ENCODE measurements around the gene KRT4. TPM values are rescaled to one million over a fixed set of nuclear protein-coding genes. Genes with fewer than 3 reads are reported as not detected.

Gene KRT4
- total RNA-seq (not detected in 2 replicates), polyA plus RNA-seq (not detected in 2 replicates)

DNA sequence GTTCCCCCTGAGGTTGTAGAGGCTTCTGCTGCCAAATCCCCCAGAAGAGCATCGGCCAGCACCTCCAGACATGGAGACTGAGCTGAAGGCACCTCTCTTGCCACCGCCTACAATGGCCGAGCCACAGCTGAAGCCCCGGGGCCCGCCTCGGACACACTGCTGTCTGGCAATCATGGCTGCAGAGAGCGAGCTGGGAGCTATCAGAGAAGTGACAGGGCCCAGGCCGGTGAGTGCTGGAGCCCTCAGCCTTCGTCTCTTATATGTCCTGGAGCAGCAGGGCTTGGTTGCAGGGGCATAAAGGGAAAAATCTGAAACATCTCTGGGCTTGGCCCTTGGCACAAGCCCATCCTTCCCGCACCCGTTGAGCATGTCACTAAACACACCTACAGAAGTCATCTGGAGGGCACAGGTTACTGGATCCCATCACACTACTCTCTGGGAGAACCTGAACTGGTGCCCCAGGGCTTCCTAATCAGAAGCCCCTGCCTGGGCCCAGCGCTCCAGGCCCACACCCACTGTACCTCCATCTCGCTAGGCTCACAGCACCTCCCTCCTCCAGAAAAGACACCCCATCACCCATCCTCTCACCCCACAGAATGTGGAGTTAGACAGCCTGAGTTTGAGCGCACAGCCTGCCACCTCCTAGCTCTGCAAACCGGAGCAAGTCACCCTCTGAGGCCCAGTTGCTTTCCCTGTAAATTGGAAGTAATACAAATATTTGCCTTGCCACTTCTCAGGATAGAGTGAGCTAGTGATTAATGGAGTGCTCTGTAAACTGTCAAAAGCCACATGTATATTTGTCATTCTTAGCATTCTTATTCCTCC lies at the start of gene KRT4:
KRT4 (minus strand) TSS at position 232 of the 825 bp plus-strand sequence; CDS start at position 174, 58 bp downstream.
- Histone ChIP-seq H3K9me3 (ENCODE audit: low read depth) (no peaks in the 10 kb centered on the region), H3K27ac (no peak within 1 kb of the TSS), H3K4me3 (no peak within 1 kb of the TSS), H3K27me3 (peaks cover 1% of the 10 kb centered on the region), H3K4me1 (ENCODE audit: low read depth) (no peaks in the 10 kb centered on the region), H3K36me3 (no peaks in the 10 kb centered on the region)
- peak in 1 of 2 donors; percentile 27 for DNase-seq (ENCODE audit: low read depth in 1 of 2, low spot score in 1 of 2)
- TF ChIP-seq, protein P1, sequence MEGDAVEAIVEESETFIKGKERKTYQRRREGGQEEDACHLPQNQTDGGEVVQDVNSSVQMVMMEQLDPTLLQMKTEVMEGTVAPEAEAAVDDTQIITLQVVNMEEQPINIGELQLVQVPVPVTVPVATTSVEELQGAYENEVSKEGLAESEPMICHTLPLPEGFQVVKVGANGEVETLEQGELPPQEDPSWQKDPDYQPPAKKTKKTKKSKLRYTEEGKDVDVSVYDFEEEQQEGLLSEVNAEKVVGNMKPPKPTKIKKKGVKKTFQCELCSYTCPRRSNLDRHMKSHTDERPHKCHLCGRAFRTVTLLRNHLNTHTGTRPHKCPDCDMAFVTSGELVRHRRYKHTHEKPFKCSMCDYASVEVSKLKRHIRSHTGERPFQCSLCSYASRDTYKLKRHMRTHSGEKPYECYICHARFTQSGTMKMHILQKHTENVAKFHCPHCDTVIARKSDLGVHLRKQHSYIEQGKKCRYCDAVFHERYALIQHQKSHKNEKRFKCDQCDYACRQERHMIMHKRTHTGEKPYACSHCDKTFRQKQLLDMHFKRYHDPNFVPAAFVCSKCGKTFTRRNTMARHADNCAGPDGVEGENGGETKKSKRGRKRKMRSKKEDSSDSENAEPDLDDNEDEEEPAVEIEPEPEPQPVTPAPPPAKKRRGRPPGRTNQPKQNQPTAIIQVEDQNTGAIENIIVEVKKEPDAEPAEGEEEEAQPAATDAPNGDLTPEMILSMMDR (IDR thresholded peaks at IDR 0.05; ENCODE audit: low read depth, low read length), result no peak

GRCh38 chr12:52862023-52862422 lies 48.1 kb upstream of the KRT4 start:
- Histone ChIP-seq H3K36me3 (no peaks in the 10 kb centered on the region), H3K4me3 (no peak overlapping the region)
- no peak for DNase-seq (ENCODE audit: low read depth in 1 of 2, low spot score in 1 of 2)

GRCh38 chr12:52861511-52861910 lies 47.6 kb upstream of the KRT4 start:
- Histone ChIP-seq H3K9me3 (ENCODE audit: low read depth) (no peaks in the 10 kb centered on the region), H3K27me3 (no peaks in the 10 kb centered on the region), H3K27ac (no peak overlapping the region), H3K4me1 (ENCODE audit: low read depth) (no peaks in the 10 kb centered on the region), H3K4me3 (no peak overlapping the region), H3K36me3 (no peaks in the 10 kb centered on the region)
- DNase-seq (ENCODE audit: low read depth in 1 of 2, low spot score in 1 of 2), result no peak
- TF ChIP-seq, protein P1 (IDR thresholded peaks at IDR 0.05; ENCODE audit: low read depth, low read length), result no peak

More at GRCh38 chr12:52862023-52862422, 48.1 kb upstream of the KRT4 start:
- TF ChIP-seq, protein P1 (IDR thresholded peaks at IDR 0.05; ENCODE audit: low read depth, low read length), result no peak
- Histone ChIP-seq H3K27ac (no peak overlapping the region), H3K4me1 (ENCODE audit: low read depth) (no peaks in the 10 kb centered on the region), H3K27me3 (no peaks in the 10 kb centered on the region), H3K9me3 (ENCODE audit: low read depth) (no peaks in the 10 kb centered on the region)

- TF ChIP-seq, protein P1 (IDR thresholded peaks at IDR 0.05; ENCODE audit: low read depth, low read length), result no peak
- Histone ChIP-seq H3K36me3 (no peaks in the 10 kb centered on the region), H3K9me3 (ENCODE audit: low read depth) (no peaks in the 10 kb centered on the region), H3K27ac (no peak overlapping the region), H3K4me3 (no peak overlapping the region), H3K27me3 (no peaks in the 10 kb centered on the region), H3K4me1 (ENCODE audit: low read depth) (no peaks in the 10 kb centered on the region)
- peak in 1 of 2 donors; percentile 86 for DNase-seq (ENCODE audit: low read depth in 1 of 2, low spot score in 1 of 2)
Measured at GRCh38 chr12:52860102-52860823, 46.3 kb upstream of the KRT4 start.

- TF ChIP-seq, protein P1 (IDR thresholded peaks at IDR 0.05; ENCODE audit: low read depth, low read length), result no peak
- Histone ChIP-seq H3K9me3 (ENCODE audit: low read depth) (no peaks in the 10 kb centered on the region), H3K27ac (no peak overlapping the region), H3K4me1 (ENCODE audit: low read depth) (no peaks in the 10 kb centered on the region), H3K36me3 (no peaks in the 10 kb centered on the region), H3K4me3 (no peak overlapping the region), H3K27me3 (peaks cover 9% of the 10 kb centered on the region)
- DNase-seq (ENCODE audit: low read depth in 1 of 2, low spot score in 1 of 2), result no peak
Measured at GRCh38 chr12:52857500-52857899, 43.6 kb upstream of the KRT4 start.
